GM18861 (cell line): Measurements from ENCODE around the gene KTN1.

Experiments
- ATAC-seq: cut with Tn5 transposase; IDR thresholded peaks from one replicate; pipeline ENCODE4 v1.9.1; 2021; ENCODE audit not compliant: unreplicated experiment

Gene KTN1

GRCh38 chr14:55574988-55575387, 5.0 kb upstream of the KTN1 start:
- ATAC-seq: no peak

GRCh38 chr14:55577229-55577628, 2.8 kb upstream of the KTN1 start:
- no peak for ATAC-seq

- ATAC-seq: no peak
Measured at GRCh38 chr14:55578511-55578910, 1.5 kb upstream of the KTN1 start.

GRCh38 chr14:55580470-55581341, 699 bp downstream of the KTN1 start:
- peak; percentile 27 for ATAC-seq

- no peak for ATAC-seq
Measured at GRCh38 chr14:55581342-55581771, 1.4 kb downstream of the KTN1 start.

- peak; percentile 41 for ATAC-seq
Measured at GRCh38 chr14:55582746-55583145, 2.7 kb downstream of the KTN1 start.

GRCh38 chr14:55583942-55584468, 4.0 kb downstream of the KTN1 start:
- no peak for ATAC-seq

GRCh38 chr14:55585854-55586253, 5.8 kb downstream of the KTN1 start:
- no peak for ATAC-seq

- no peak for ATAC-seq
Measured at GRCh38 chr14:55586411-55586810, 6.4 kb downstream of the KTN1 start.

- ATAC-seq: no peak
Measured at GRCh38 chr14:55587847-55588246, 7.8 kb downstream of the KTN1 start.

GRCh38 chr14:55588259-55588699, 8.3 kb downstream of the KTN1 start:
- ATAC-seq: no peak

- ATAC-seq: no peak
Measured at GRCh38 chr14:55589171-55589570, 9.2 kb downstream of the KTN1 start.

- ATAC-seq: no peak
Measured at GRCh38 chr14:55592436-55592835, 12.4 kb downstream of the KTN1 start.

- ATAC-seq: no peak
Measured at GRCh38 chr14:55593698-55594097, 13.7 kb downstream of the KTN1 start.

GRCh38 chr14:55599250-55599879, 19.4 kb downstream of the KTN1 start:
- ATAC-seq: no peak

- ATAC-seq: no peak
Measured at GRCh38 chr14:55600784-55601561, 21.0 kb downstream of the KTN1 start.

- ATAC-seq: no peak
Measured at GRCh38 chr14:55603401-55603953, 23.5 kb downstream of the KTN1 start.

- no peak for ATAC-seq
Measured at GRCh38 chr14:55604488-55604887, 24.5 kb downstream of the KTN1 start.

GRCh38 chr14:55604900-55605418, 25.0 kb downstream of the KTN1 start:
- ATAC-seq: no peak

- ATAC-seq: no peak
Measured at GRCh38 chr14:55605793-55606192, 25.8 kb downstream of the KTN1 start.

- ATAC-seq: no peak
Measured at GRCh38 chr14:55607386-55607785, 27.4 kb downstream of the KTN1 start.
